A549 (cell line): ENCODE data around the gene CDK5R1. TPM values are rescaled to one million over a fixed set of nuclear protein-coding genes. Genes with fewer than 3 reads are reported as not detected.

ENCODE experiments used
- ATAC-seq, 2 experiments: fragments of 200-7000 bp in 1 of 2; fragments of >200 bp in 1 of 2; cut with Nextera tagmentation in 1 of 2; cut with Tn5 transposase in 1 of 2; 3 replicates each; pipeline versions ENCODE4 v1.8.0 to v1.9.1; 2018 to 2020; ENCODE audit warnings: mild to moderate bottlenecking in 1 of 2, moderate library complexity in 1 of 2
- CTCF ChIA-PET: fragments of 300-600 bp; sonication (Branson Sonifier 250); formaldehyde crosslinking; extraction: SDS; loops from one replicate; lab custom pipeline; 2021; ENCODE audit warnings: antibody characterized with exemption, inconsistent platforms; lab: Yijun Ruan, JAX
- POLR2A ChIA-PET: fragments of 350-600 bp; formaldehyde crosslinking; extraction: SDS; loops from one replicate; lab custom pipeline; 2021; ENCODE audit warnings: antibody characterized with exemption, inconsistent platforms; lab: Yijun Ruan, JAX
- DNase-seq, 2 experiments: peaks; one replicate each; pipeline versions ENCODE4 v3.0.0 to v3.0.0-alpha.2; 2011 to 2016; ENCODE audit warnings: low read depth in 1 of 2, low spot score in 1 of 2
- FAIRE-seq: peaks from 2 replicates; lab custom pipeline; 2011; peaks lifted over from hg19 to GRCh38; lab: Jason Lieb, UNC
- H3K27ac ChIP-seq, 2 experiments: fragments of >200 bp; sonication (Bioruptor Twin); formaldehyde crosslinking; 3 replicates each; pipeline ENCODE4 v1.5.1; 2016 to 2017
- H3K4me1 ChIP-seq: fragments of >200 bp; sonication (Bioruptor Twin); formaldehyde crosslinking; 3 replicates; pipeline ENCODE4 v1.6.1; 2016
- H3K4me2 ChIP-seq: fragments of >200 bp; sonication (Bioruptor Twin); formaldehyde crosslinking; 3 replicates; pipeline ENCODE4 v1.6.1; 2016
- H3K4me3 ChIP-seq: fragments of >200 bp; sonication (Bioruptor Twin); formaldehyde crosslinking; 3 replicates; pipeline ENCODE4 v1.5.1; 2016
- H3K9me3 ChIP-seq: fragments of >200 bp; sonication (Bioruptor Twin); formaldehyde crosslinking; 3 replicates; pipeline ENCODE4 v1.6.1; 2016
- CBX2 ChIP-seq: fragments of 200-600 bp; sonication (generic); IDR thresholded peaks from 2 replicates; pipeline ENCODE4 v1.6.1; 2016; ENCODE audit warnings: low read depth, mild to moderate bottlenecking, borderline replicate concordance
- EHF ChIP-seq: fragments of 250-450 bp; sonication (Bioruptor Pico); IDR thresholded peaks from 2 replicates; pipeline ENCODE4 v1.5.0; 2020; ENCODE audit warnings: mild to moderate bottlenecking
- ESRRA ChIP-seq: fragments of 150-350 bp; IDR thresholded peaks from 2 replicates; pipeline ENCODE4 v1.6.1; 2014; ENCODE audit warnings: mild to moderate bottlenecking, low read length, borderline replicate concordance
- FOXS1 ChIP-seq: fragments of 250-450 bp; sonication (Bioruptor Pico); IDR thresholded peaks from 2 replicates; pipeline ENCODE4 v1.5.0; 2020; ENCODE audit warnings: mild to moderate bottlenecking, moderate library complexity
- HDAC2 ChIP-seq: fragments of 200-600 bp; sonication (generic); IDR thresholded peaks from 2 replicates; pipeline ENCODE4 v1.6.1; 2016
- HES2 ChIP-seq: fragments of >200 bp; sonication (Bioruptor Twin); formaldehyde crosslinking; IDR thresholded peaks from 2 replicates; pipeline ENCODE4 v1.6.1; 2016
- HOXA7 ChIP-seq: fragments of 250-450 bp; sonication (Bioruptor Pico); IDR thresholded peaks from 2 replicates; pipeline ENCODE4 v1.5.0; 2020; ENCODE audit warnings: mild to moderate bottlenecking, moderate library complexity
- HOXB13 ChIP-seq: fragments of 250-450 bp; sonication (Bioruptor Pico); IDR thresholded peaks from 2 replicates; pipeline ENCODE4 v1.5.0; 2020; ENCODE audit warnings: low read depth, mild to moderate bottlenecking, moderate library complexity
- HOXB5 ChIP-seq: fragments of 250-450 bp; sonication (Bioruptor Pico); IDR thresholded peaks from 2 replicates; pipeline ENCODE4 v1.5.0; 2020; ENCODE audit warnings: mild to moderate bottlenecking, moderate library complexity
- JUNB ChIP-seq: fragments of >200 bp; sonication (Bioruptor Twin); formaldehyde crosslinking; IDR thresholded peaks from 2 replicates; pipeline ENCODE4 v1.6.1; 2016
- KDM5A ChIP-seq: fragments of 200-600 bp; sonication (generic); IDR thresholded peaks from 2 replicates; pipeline ENCODE4 v1.6.1; 2016; ENCODE audit warnings: antibody characterized with exemption, mild to moderate bottlenecking
- MAZ ChIP-seq: fragments of 150-350 bp; IDR thresholded peaks from 2 replicates; pipeline ENCODE4 v1.6.1; 2014; ENCODE audit warnings: antibody characterized with exemption, low read depth, low read length, borderline replicate concordance
- NFE2L2 ChIP-seq: fragments of 150-350 bp; conservative IDR thresholded peaks from 2 replicates; pipeline ENCODE4 v1.6.1; 2014; ENCODE audit warnings: low read length
- NPAS2 ChIP-seq: fragments of 250-450 bp; sonication (Bioruptor Pico); IDR thresholded peaks from 2 replicates; pipeline ENCODE4 v1.8.0; 2022; ENCODE audit warnings: mild to moderate bottlenecking, moderate library complexity, borderline replicate concordance
- RAD21 ChIP-seq, 2 experiments: fragments of >200 bp in 1 of 2; sonication (Bioruptor Twin) in 1 of 2; formaldehyde crosslinking in 1 of 2; IDR thresholded peaks in 1 of 2; conservative IDR thresholded peaks in 1 of 2; 2 replicates in 1 of 2; 3 replicates in 1 of 2; pipeline ENCODE4 v1.6.1; 2012 to 2018; ENCODE audit warnings: inconsistent platforms in 1 of 2
- RARB ChIP-seq: fragments of 250-450 bp; sonication (Bioruptor Pico); IDR thresholded peaks from 2 replicates; pipeline ENCODE4 v1.8.0; 2021; ENCODE audit warnings: mild to moderate bottlenecking, moderate library complexity
- RNF2 ChIP-seq: fragments of 200-600 bp; sonication (generic); IDR thresholded peaks from 2 replicates; pipeline ENCODE4 v1.6.1; 2016; ENCODE audit warnings: low read depth, mild to moderate bottlenecking, antibody characterized with exemption, moderate library complexity, borderline replicate concordance
- SMC3 ChIP-seq: fragments of >200 bp; sonication (Bioruptor Twin); formaldehyde crosslinking; IDR thresholded peaks from 3 replicates; pipeline ENCODE4 v1.6.1; 2018; ENCODE audit warnings: inconsistent platforms
- TP53 ChIP-seq: fragments of 250-450 bp; sonication (Bioruptor Pico); IDR thresholded peaks from 2 replicates; pipeline ENCODE4 v1.5.0; 2021; ENCODE audit warnings: mild to moderate bottlenecking, moderate library complexity
- ZC3H11A ChIP-seq: fragments of 450-650 bp; IDR thresholded peaks from 2 replicates; pipeline ENCODE4 v1.6.1; 2014; ENCODE audit warnings: antibody characterized with exemption, mild to moderate bottlenecking
- ZSCAN20 ChIP-seq: fragments of 250-450 bp; sonication (Bioruptor Pico); IDR thresholded peaks from 2 replicates; pipeline ENCODE4 v1.8.0; 2022; ENCODE audit warnings: mild to moderate bottlenecking, moderate library complexity
- WGBS: methylation state at CpG from one replicate; pipeline ENCODE4 v1.1.6; 2017; ENCODE audit errors: missing lambda C conversion rate; 5-methylcytosine and 5-hydroxymethylcytosine counted together
- polyA plus RNA-seq, 4 experiments: library from polyadenylated mRNA; depleted of rRNA in 3 of 4; stranded (reverse); fragments of >200 nt; fragmentation: RNase III in 1 of 4; extraction: RNeasy Plus Mini Kit Qiagen cat#74134 plus additional on column Dnase treatment in 1 of 4; gene quantifications; 2 replicates in 3 of 4; 3 replicates in 1 of 4; pipeline ENCODE4 v1.2.3, GENCODE V29; 2011 to 2017
- TF ChIP-seq, protein P1 (sequence below): fragments of 150-350 bp; IDR thresholded peaks from 2 replicates; pipeline ENCODE4 v1.6.1; 2014; ENCODE audit warnings: low read depth, mild to moderate bottlenecking, low read length
- TF ChIP-seq, protein P2 (sequence below): fragments of 250-450 bp; sonication (Bioruptor Pico); IDR thresholded peaks from 2 replicates; pipeline ENCODE4 v1.5.0; 2021; ENCODE audit warnings: mild to moderate bottlenecking, moderate library complexity, borderline replicate concordance

Gene CDK5R1
- polyA plus RNA-seq, 2 of the 4 experiments (the other 2 are of a cell fraction): 0.93 to 2.8 TPM

- DNase-seq: no peak
- Histone ChIP-seq H3K4me1 (0 out of 3 replicates have a peak, but pooled peaks cover 3% of the 10 kb centered on the region), H3K9me3 (no peaks in the 10 kb centered on the region), H3K4me2 (no peak overlapping the region), H3K4me3 (no peak overlapping the region), H3K27ac (no peak overlapping the region)
- POLR2A ChIA-PET: no interaction called here
- WGBS: 87% methylated on average over 1 of the region's 1 CpG
- CTCF ChIA-PET: interaction anchor here (0.7 to 8.8 kb wide), 5 partner anchors 11 to 472 kb away, joined by 5 to 298 read pairs (median 26); partner anchors contain the start of genes CDK5R1 and PSMD11
- TF ChIP-seq RNF2 (no peak), SMC3 (no peak), EHF (no peak), TP53 (no peak), ZSCAN20 (CRISPR knock-in tag) (no peak), NPAS2 (CRISPR knock-in tag) (no peak), KDM5A (no peak), CBX2 (no peak), HOXB13 (CRISPR knock-in tag) (no peak), ESRRA (no peak), RARB (CRISPR knock-in tag) (no peak), JUNB (no peak), HOXB5 (no peak), HOXA7 (CRISPR knock-in tag) (no peak), ZC3H11A (no peak), RAD21 (conservative IDR thresholded peaks at IDR 0.05 in 1 of 2, IDR thresholded peaks at IDR 0.05 in 1 of 2) (no peak), MAZ (no peak)
- TF ChIP-seq, protein P1, sequence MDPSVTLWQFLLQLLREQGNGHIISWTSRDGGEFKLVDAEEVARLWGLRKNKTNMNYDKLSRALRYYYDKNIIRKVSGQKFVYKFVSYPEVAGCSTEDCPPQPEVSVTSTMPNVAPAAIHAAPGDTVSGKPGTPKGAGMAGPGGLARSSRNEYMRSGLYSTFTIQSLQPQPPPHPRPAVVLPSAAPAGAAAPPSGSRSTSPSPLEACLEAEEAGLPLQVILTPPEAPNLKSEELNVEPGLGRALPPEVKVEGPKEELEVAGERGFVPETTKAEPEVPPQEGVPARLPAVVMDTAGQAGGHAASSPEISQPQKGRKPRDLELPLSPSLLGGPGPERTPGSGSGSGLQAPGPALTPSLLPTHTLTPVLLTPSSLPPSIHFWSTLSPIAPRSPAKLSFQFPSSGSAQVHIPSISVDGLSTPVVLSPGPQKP: no peak
- no peak for ATAC-seq
- no peak for FAIRE-seq
These were observed 22.4 kb upstream of the CDK5R1 start for GRCh38 chr17:32464374-32464773.

- no peak for DNase-seq
- no peak overlapping the region for H3K27ac ChIP-seq
- no peaks in the 10 kb centered on the region for H3K9me3 ChIP-seq
- ATAC-seq: no peak
- CTCF ChIA-PET: interaction anchor here (0.6 to 8.8 kb wide), 4 partner anchors 12 to 289 kb away, joined by 3 to 298 read pairs (median 70); partner anchors contain the start of genes CDK5R1 and PSMD11
- no peaks in the 10 kb centered on the region for H3K4me1 ChIP-seq
- H3K4me3 ChIP-seq: no peak overlapping the region
- TF ChIP-seq RNF2 (no peak), NFE2L2 (no peak), HES2 (no peak), RARB (CRISPR knock-in tag) (no peak), TP53 (no peak), HDAC2 (no peak), FOXS1 (CRISPR knock-in tag) (no peak)
- TF ChIP-seq, protein P2, sequence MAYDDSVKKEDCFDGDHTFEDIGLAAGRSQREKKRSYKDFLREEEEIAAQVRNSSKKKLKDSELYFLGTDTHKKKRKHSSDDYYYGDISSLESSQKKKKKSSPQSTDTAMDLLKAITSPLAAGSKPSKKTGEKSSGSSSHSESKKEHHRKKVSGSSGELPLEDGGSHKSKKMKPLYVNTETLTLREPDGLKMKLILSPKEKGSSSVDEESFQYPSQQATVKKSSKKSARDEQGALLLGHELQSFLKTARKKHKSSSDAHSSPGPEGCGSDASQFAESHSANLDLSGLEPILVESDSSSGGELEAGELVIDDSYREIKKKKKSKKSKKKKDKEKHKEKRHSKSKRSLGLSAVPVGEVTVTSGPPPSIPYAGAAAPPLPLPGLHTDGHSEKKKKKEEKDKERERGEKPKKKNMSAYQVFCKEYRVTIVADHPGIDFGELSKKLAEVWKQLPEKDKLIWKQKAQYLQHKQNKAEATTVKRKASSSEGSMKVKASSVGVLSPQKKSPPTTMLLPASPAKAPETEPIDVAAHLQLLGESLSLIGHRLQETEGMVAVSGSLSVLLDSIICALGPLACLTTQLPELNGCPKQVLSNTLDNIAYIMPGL: no peak
- POLR2A ChIA-PET: no interaction called here
- H3K4me2 ChIP-seq: no peak overlapping the region
- WGBS: 96% methylated on average over 7 of the region's 7 CpGs
- no peak for FAIRE-seq
These were observed 18.8 kb upstream of the CDK5R1 start for GRCh38 chr17:32467949-32468348.
